ENCODE data around the gene HSPB7. TPM values are rescaled to one million over a fixed set of nuclear protein-coding genes. Genes with fewer than 3 reads are reported as not detected.

Gene HSPB7
- total RNA-seq, 1 experiment from 2014 or later = 7.1 TPM

DNA sequence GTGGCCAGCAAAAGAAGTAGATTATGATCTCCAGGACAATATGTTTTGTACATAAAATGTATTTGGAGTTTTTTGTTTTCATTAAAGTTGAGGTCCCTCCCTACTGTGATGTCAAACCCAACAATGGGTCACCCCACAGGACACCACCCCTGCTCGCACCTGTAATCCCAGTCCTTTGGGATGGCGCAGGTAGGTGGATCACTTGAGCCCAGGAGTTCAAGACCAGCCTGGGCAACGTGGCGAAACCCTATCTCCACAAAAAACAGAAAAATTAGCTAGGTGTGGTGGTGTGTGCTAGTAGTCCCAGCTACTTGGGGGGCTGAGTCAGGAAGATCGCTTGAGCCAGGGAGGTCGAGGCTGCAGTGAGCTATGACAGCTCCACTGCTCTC, 50.9 kb downstream of the HSPB7 start:
- in situ Hi-C loops (cut with HindIII; ENCODE audit: low sequenced_read_pairs) = loop anchor here (25.0 kb wide), 1 partner anchor 155 kb away; the partner anchor contains the start of gene UQCRHL
- no peak for DNase-seq (ENCODE audit: low spot score)

DNA sequence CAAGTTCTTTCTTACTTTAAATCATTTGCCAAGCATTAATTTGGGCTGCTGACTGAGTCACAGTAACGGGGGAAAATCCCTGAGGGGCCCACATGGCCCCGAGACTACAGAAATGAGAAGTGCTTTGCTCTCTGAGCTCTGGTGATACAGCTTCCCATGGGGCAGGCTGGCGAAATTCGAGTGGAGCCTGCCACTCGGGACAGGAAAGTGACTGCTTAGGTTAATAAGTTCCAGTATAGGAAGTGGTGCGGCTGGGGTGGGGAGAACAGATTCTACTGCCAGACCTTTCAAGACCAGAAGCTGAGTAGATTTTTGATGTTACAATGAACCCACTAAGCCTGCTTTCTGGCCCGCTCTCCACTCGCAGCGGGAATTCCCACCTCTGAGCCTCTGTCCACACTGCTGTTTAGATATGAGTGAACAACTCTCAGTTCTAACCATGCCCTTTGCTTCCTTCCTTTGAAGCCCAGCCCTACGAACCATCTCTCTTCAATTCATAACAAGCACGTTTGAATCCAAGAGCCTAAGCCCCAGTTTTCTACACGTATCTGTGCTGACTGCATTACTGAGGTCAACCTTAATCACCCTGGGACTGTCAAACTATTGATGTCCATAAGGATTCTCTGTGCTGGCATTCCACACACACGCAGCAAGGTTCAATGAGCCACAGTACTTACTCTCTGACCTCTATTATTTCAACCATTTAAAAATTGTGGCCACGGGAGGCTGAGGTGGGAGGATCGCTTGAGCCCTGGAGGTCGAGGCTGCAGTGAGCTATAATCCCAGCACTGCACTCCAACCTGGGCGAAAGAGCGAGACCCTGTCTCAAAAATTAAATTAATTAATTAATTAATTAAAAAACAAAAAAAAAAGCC, 51.5 kb downstream of the HSPB7 start:
- no peak for DNase-seq (ENCODE audit: low spot score)
- in situ Hi-C loops (cut with HindIII; ENCODE audit: low sequenced_read_pairs) = loop anchor here (25.0 kb wide), 1 partner anchor 154 kb away; the partner anchor contains the start of gene UQCRHL

DNA sequence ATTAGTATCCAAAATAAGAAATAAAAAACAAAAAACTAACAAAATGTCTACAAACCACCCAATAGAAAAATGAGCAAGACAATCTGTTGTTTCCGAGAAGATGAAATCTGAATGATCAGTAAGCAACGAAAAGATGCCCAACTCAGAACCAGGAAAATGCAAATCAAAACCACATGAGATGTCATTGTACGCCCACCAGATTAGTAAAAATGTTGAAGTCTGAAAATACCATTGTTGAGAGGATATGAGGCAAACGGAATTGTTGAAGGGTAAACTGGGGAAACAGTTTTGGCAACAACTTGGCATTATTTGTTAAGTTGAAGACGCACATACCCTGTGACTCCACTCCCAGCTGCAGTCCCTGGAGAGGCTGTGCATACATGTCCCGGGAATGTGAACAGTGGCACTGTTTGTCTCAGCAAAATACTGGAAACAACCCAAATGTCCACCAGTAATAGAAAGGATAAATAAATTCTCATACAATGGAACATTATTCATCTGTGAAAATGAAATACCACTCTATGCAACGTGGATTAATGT, 52.5 kb downstream of the HSPB7 start:
- no peak for DNase-seq (ENCODE audit: low spot score)
- in situ Hi-C loops (cut with HindIII; ENCODE audit: low sequenced_read_pairs) = loop anchor here (25.0 kb wide), 1 partner anchor 153 kb away; the partner anchor contains the start of gene UQCRHL

Other genes starting within 250 kb of the HSPB7 start
- 6.0 and 6.8 TPM in 2 replicates for gene UQCRHL, start 210.4 kb downstream of the HSPB7 start, total RNA-seq (2014; rRNA removed; shearing (Covaris generic))
- 1.5 and 2.4 TPM in 2 replicates for gene SPEN, start 170.3 kb downstream of the HSPB7 start, total RNA-seq (2014; rRNA removed; shearing (Covaris generic))
- 32.8 and 43.4 TPM in 2 replicates for gene ZBTB17, start 41.9 kb downstream of the HSPB7 start, total RNA-seq (2014; rRNA removed; shearing (Covaris generic))
- gene SRARP, start 13.8 kb downstream of the HSPB7 start, total RNA-seq (2014; rRNA removed; shearing (Covaris generic)) = not detected in 2 replicates
- gene CLCNKA, start 4.0 kb upstream of the HSPB7 start, total RNA-seq (2014; rRNA removed; shearing (Covaris generic)) = 0.31 and 1.1 TPM in 2 replicates
- 1.3 TPM in 1 of 2 replicates, not detected in the other for gene CLCNKB, start 25.7 kb upstream of the HSPB7 start, total RNA-seq (2014; rRNA removed; shearing (Covaris generic))
- 0.88 and 1.3 TPM in 2 replicates for gene FAM131C, start 55.6 kb upstream of the HSPB7 start, total RNA-seq (2014; rRNA removed; shearing (Covaris generic))
- gene EPHA2, start 138.0 kb upstream of the HSPB7 start, total RNA-seq (2014; rRNA removed; shearing (Covaris generic)) = 33.5 and 45.6 TPM in 2 replicates
- 4.7 and 7.4 TPM in 2 replicates for gene ARHGEF19, start 194.6 kb upstream of the HSPB7 start, total RNA-seq (2014; rRNA removed; shearing (Covaris generic))
- 2.8 and 3.5 TPM in 2 replicates for gene CPLANE2, start 219.1 kb upstream of the HSPB7 start, total RNA-seq (2014; rRNA removed; shearing (Covaris generic))

All from G401 (cell line).